HUES64 (cell line): Measurements from ENCODE around the gene COL4A2.

ENCODE experiments used
- H3K27ac ChIP-seq: 2 replicates; pipeline ENCODE4 v1.7.0; 2013; ENCODE audit warnings: low read depth, low read length, inconsistent platforms
- H3K27me3 ChIP-seq: 2 replicates; pipeline ENCODE4 v1.6.1; 2013; ENCODE audit warnings: mild to moderate bottlenecking, low read length; ENCODE audit not compliant: insufficient read depth
- H3K36me3 ChIP-seq: 2 replicates; pipeline ENCODE4 v1.6.1; 2013; ENCODE audit warnings: mild to moderate bottlenecking, low read length; ENCODE audit not compliant: insufficient read depth
- H3K4me1 ChIP-seq: 2 replicates; pipeline ENCODE4 v1.6.1; 2013; ENCODE audit warnings: mild to moderate bottlenecking, low read length, moderate library complexity; ENCODE audit not compliant: insufficient read depth
- H3K4me3 ChIP-seq: 2 replicates; pipeline ENCODE4 v1.5.1; 2013; ENCODE audit warnings: mild to moderate bottlenecking, low read length, moderate library complexity
- H3K9ac ChIP-seq: 2 replicates; pipeline ENCODE4 v1.6.1; 2013; ENCODE audit warnings: mild to moderate bottlenecking, low read depth, low read length
- H3K9me3 ChIP-seq: 2 replicates; pipeline ENCODE4 v1.6.1; 2013; ENCODE audit warnings: low read depth, low read length; ENCODE audit not compliant: insufficient read depth
- WGBS: fragments of 150-250, 120-280 bp; methylation state at CpG from one replicate; pipeline ENCODE4 v1.1.7; 2013; ENCODE audit warnings: missing lambda C conversion rate; 5-methylcytosine and 5-hydroxymethylcytosine counted together

Gene COL4A2

GRCh38 chr13:110353339-110353977 is 46.4 kb downstream of the COL4A2 start:
- Histone ChIP-seq H3K4me1 (peaks cover 16% of the 10 kb centered on the region; the same call in 1 of the 2 replicates), H3K36me3 (peaks cover 16% of the 10 kb centered on the region), H3K27ac (no peak overlapping the region), H3K9ac (no peak overlapping the region), H3K4me3 (no peak overlapping the region), H3K9me3 (no peaks in the 10 kb centered on the region), H3K27me3 (no peaks in the 10 kb centered on the region)
- WGBS, result 98% methylated on average over 12 of the region's 13 CpGs

- no peaks in the 10 kb centered on the region for H3K9me3 ChIP-seq
- no peak overlapping the region for H3K4me3 ChIP-seq
- H3K27ac ChIP-seq, result no peak overlapping the region
- no peak overlapping the region for H3K9ac ChIP-seq
- no peaks in the 10 kb centered on the region for H3K27me3 ChIP-seq
- H3K36me3 ChIP-seq, result peaks cover 21% of the 10 kb centered on the region
- 92% methylated on average over 4 of the region's 6 CpGs for WGBS
- peaks cover 16% of the 10 kb centered on the region; the same call in 1 of the 2 replicates for H3K4me1 ChIP-seq
Measured at GRCh38 chr13:110354123-110354627, 47.1 kb downstream of the COL4A2 start.

DNA sequence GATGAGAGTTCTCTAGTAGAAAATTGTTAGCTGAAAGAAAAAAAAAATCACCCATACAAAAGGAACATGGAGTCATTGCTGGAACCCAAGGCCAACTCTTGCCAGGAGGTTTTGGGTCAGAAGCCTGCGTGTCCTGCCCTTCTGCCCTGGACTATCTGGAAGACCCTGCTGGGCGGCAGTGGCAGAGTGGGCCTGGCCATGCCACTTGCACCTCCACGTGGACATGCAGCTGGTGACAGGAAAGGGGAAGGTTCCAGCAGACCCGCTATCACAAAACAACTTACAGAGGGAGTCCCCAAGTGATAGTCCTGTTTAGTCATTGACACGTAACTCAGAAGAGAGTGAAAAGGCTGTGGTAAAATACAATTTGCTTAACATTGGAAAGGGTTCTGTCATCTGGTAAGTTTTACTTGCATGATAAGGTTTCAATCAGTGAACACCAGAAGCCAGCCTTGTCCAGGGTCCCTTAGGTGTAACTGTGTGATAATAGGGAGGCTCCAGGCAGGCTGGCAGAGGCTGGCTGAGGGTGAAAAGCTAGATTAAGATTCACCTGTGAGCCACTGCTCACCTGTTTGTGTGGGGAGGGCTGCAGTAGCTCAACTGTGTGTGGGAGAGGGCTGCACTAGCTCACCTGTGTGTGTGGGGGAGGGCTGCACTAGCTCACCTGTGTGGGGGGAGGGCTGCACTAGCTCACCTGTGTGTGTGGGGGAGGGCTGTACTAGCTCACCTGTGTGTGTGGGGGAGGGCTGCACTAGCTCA is 47.8 kb downstream of the COL4A2 start:
- Histone ChIP-seq H3K27ac (no peak overlapping the region), H3K27me3 (no peaks in the 10 kb centered on the region), H3K9me3 (no peaks in the 10 kb centered on the region), H3K4me3 (no peak overlapping the region), H3K36me3 (peaks cover 17% of the 10 kb centered on the region), H3K9ac (no peak overlapping the region), H3K4me1 (peaks cover 16% of the 10 kb centered on the region; the same call in 1 of the 2 replicates)
- WGBS, result 89% methylated on average over 5 of the region's 5 CpGs

- no peaks in the 10 kb centered on the region for H3K9me3 ChIP-seq
- no peak overlapping the region for H3K4me3 ChIP-seq
- H3K4me1 ChIP-seq, result peaks cover 16% of the 10 kb centered on the region; the same call in 1 of the 2 replicates
- no peak overlapping the region for H3K9ac ChIP-seq
- H3K27me3 ChIP-seq, result no peaks in the 10 kb centered on the region
- peaks cover 23% of the 10 kb centered on the region for H3K36me3 ChIP-seq
- WGBS, result 87% methylated on average over 12 of the region's 12 CpGs
- H3K27ac ChIP-seq, result no peak overlapping the region
Measured at GRCh38 chr13:110356362-110356761, 49.3 kb downstream of the COL4A2 start.

DNA sequence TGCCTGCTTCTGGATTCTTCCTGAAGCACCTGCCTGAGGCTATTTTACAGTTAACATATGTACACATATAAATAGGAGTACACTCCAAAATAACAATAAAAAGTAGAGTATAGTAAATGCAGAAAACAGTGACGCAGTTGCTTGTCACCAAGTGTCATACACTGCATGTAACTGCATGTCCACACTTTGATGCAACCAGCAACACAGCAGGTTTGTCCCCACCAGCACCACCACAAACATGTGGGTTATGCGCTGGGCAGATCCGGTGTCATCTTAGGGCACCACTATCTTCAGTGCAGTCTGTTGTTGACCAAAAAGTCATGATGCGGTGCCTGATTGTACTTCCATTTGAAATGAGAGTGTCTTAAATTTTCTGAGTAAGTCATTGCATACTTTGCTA is 51.3 kb downstream of the COL4A2 start:
- no peaks in the 10 kb centered on the region for H3K27me3 ChIP-seq
- no peak overlapping the region for H3K9ac ChIP-seq
- no peak overlapping the region for H3K27ac ChIP-seq
- peaks cover 26% of the 10 kb centered on the region for H3K36me3 ChIP-seq
- H3K4me1 ChIP-seq, result peaks cover 12% of the 10 kb centered on the region; the same call in 1 of the 2 replicates
- WGBS, result 100% methylated on average over 4 of the region's 4 CpGs
- no peak overlapping the region for H3K4me3 ChIP-seq
- no peaks in the 10 kb centered on the region for H3K9me3 ChIP-seq

GRCh38 chr13:110359840-110360301 is 52.8 kb downstream of the COL4A2 start:
- Histone ChIP-seq H3K36me3 (peaks cover 26% of the 10 kb centered on the region), H3K4me3 (no peak overlapping the region), H3K27ac (no peak overlapping the region), H3K4me1 (0 out of 2 replicates have a peak, but pooled peaks cover 4% of the 10 kb centered on the region), H3K9me3 (no peaks in the 10 kb centered on the region), H3K27me3 (no peaks in the 10 kb centered on the region), H3K9ac (no peak overlapping the region)
- 89% methylated on average over 6 of the region's 7 CpGs for WGBS

- H3K9me3 ChIP-seq, result no peaks in the 10 kb centered on the region
- no peak overlapping the region for H3K27ac ChIP-seq
- H3K4me1 ChIP-seq, result no peaks in the 10 kb centered on the region
- 89% methylated on average over 11 of the region's 11 CpGs for WGBS
- no peak overlapping the region for H3K9ac ChIP-seq
- peaks cover 26% of the 10 kb centered on the region for H3K36me3 ChIP-seq
- H3K27me3 ChIP-seq, result no peaks in the 10 kb centered on the region
- H3K4me3 ChIP-seq, result no peak overlapping the region
Measured at GRCh38 chr13:110360598-110360997, 53.5 kb downstream of the COL4A2 start.

DNA sequence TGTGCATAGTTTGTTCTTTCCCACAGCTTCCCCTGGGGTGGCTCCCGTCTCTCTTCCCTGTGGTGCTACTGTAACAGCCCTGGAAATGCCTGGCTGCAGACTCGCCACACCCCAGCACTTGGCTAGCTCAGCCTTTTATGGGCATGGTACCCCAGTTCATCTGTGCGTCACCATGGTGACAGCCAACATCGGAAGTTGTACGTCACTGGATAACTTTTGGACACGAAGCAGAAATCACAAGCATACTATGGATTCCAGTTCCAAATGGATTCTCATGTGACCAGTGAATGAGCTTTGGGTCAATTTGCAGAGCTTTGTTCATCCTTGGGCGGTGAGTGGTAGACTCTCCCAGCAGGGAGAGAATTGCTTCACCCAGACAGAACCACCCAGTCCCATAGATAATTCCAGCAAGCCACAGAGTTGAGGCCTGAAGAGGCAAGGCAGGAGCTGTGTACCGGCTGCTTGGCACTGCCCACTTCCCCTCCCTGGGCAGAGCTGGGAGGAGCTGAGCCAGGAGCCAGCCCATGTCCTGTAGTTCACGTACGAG is 54.4 kb downstream of the COL4A2 start:
- H3K27ac ChIP-seq, result no peak overlapping the region
- H3K4me1 ChIP-seq, result no peaks in the 10 kb centered on the region
- no peaks in the 10 kb centered on the region for H3K27me3 ChIP-seq
- H3K4me3 ChIP-seq, result no peak overlapping the region
- no peak overlapping the region for H3K9ac ChIP-seq
- H3K36me3 ChIP-seq, result peaks cover 26% of the 10 kb centered on the region
- 95% methylated on average over 10 of the region's 10 CpGs for WGBS
- no peaks in the 10 kb centered on the region for H3K9me3 ChIP-seq

DNA sequence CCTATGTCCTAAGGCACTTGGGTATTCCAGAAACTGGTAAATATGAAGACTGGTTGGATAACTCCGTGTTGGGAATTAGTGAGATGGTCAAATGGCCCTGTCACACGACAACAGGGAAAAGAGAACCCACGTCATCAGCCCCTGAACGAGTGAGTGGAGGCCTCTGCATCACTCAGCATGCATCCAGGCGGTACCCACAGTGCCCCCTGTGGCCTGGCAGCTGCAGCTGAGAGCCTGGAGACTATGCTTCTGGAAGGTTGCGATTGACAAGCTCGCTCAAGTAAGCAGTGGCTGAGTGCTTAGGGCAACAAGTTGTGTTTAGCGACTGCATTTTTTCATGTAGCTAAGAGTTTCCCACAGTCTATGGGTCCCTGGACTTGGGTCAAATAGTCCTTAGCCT is 55.9 kb downstream of the COL4A2 start:
- WGBS, result 78% methylated on average over 8 of the region's 8 CpGs
- no peaks in the 10 kb centered on the region for H3K4me1 ChIP-seq
- H3K9me3 ChIP-seq, result no peaks in the 10 kb centered on the region
- no peak overlapping the region for H3K27ac ChIP-seq
- no peaks in the 10 kb centered on the region for H3K27me3 ChIP-seq
- no peak overlapping the region for H3K9ac ChIP-seq
- no peak overlapping the region for H3K4me3 ChIP-seq
- H3K36me3 ChIP-seq, result peaks cover 20% of the 10 kb centered on the region

DNA sequence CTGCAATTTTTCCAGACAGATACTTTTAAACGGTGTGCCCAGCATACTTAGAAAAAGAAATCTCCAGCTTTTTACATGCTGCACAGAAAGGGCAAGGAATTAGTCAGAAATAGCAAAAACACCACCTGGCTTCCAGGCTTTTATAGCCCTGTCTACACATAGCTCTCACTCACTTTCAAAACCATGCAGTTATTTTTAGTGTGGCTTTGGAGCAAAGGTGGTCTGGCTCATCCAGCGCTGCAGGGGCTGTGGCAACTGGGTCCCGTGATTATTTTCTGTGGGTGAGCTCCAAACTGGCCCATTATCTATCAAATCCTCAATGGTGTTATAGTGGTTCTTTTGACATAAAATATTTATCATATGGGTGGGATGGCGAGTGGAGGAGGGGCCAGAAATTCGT is 57.0 kb downstream of the COL4A2 start:
- Histone ChIP-seq H3K4me1 (no peaks in the 10 kb centered on the region), H3K9me3 (no peaks in the 10 kb centered on the region), H3K27me3 (no peaks in the 10 kb centered on the region), H3K9ac (no peak overlapping the region), H3K4me3 (no peak overlapping the region), H3K27ac (no peak overlapping the region), H3K36me3 (peaks cover 11% of the 10 kb centered on the region)
- WGBS, result 93% methylated on average over 4 of the region's 5 CpGs

GRCh38 chr13:110365876-110366275 is 58.8 kb downstream of the COL4A2 start:
- Histone ChIP-seq H3K36me3 (peaks cover 8% of the 10 kb centered on the region), H3K27ac (no peak overlapping the region), H3K9me3 (no peaks in the 10 kb centered on the region), H3K9ac (no peak overlapping the region), H3K4me3 (no peak overlapping the region), H3K4me1 (no peaks in the 10 kb centered on the region), H3K27me3 (no peaks in the 10 kb centered on the region)
- 94% methylated on average over 3 of the region's 3 CpGs for WGBS
